Fibroblast of villous mesenchyme (primary cell): ENCODE measurements around the gene KCNJ5. TPM values are rescaled to one million over a fixed set of nuclear protein-coding genes. Genes with fewer than 3 reads are reported as not detected.

ENCODE experiments used
- DNase-seq: peaks from one replicate; pipeline ENCODE4 v3.0.0-alpha.2; 2010; ENCODE audit warnings: low read depth
- H3K4me3 ChIP-seq: 2 replicates; pipeline ENCODE4 v1.5.1; 2011; ENCODE audit warnings: low read depth, mild to moderate bottlenecking, low read length
- total RNA-seq: library from RNA; depleted of rRNA; stranded (reverse); fragments of >200 nt; gene quantifications from 2 replicates; pipeline ENCODE4 v1.2.3, GENCODE V29; 2012
- TF ChIP-seq, protein P1 (sequence below): IDR thresholded peaks from 2 replicates; pipeline ENCODE4 v1.5.1; 2012; ENCODE audit warnings: low read depth, mild to moderate bottlenecking, low read length; ENCODE audit not compliant: insufficient read depth

Gene KCNJ5
- total RNA-seq, 1 donor: under 0.01 TPM

DNA sequence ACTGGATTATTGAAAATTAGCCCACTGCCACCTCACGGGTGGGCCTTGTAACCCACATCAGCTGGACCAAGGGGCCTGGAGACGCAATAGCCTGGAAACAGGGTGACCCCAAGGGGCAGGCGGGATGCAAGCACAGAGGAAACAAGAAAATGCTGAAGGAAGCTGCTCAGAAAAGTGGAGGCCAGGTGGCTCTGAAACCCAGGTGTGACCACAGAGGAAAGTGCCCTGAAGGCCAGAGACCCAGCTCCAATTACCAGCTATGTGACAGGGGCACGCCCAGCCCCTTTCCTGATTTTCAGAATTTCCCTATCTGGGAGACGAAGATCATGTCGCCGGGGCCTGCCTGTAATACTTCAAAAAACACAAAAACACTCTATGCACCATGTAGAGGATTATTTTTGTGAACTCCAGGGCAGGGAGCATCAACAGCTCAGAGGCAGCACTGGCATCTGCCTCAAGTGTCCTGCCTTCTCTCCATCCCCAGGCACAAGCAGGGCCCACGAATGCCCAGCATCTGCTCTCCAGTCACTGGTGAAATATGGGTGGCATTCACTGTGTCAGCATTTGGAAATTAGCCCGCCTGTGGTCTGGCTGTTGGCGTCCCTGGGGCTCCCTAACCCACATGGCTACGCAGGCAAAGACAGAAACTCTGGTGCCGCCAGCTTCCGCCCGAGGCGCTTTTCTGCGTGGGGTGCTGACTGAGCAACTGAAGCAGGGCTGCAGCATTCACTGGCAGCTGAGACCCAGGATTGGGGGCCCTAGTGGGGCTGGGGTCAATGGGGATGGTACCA lies 30.4 kb upstream of the KCNJ5 start:
- TF ChIP-seq, protein P1, sequence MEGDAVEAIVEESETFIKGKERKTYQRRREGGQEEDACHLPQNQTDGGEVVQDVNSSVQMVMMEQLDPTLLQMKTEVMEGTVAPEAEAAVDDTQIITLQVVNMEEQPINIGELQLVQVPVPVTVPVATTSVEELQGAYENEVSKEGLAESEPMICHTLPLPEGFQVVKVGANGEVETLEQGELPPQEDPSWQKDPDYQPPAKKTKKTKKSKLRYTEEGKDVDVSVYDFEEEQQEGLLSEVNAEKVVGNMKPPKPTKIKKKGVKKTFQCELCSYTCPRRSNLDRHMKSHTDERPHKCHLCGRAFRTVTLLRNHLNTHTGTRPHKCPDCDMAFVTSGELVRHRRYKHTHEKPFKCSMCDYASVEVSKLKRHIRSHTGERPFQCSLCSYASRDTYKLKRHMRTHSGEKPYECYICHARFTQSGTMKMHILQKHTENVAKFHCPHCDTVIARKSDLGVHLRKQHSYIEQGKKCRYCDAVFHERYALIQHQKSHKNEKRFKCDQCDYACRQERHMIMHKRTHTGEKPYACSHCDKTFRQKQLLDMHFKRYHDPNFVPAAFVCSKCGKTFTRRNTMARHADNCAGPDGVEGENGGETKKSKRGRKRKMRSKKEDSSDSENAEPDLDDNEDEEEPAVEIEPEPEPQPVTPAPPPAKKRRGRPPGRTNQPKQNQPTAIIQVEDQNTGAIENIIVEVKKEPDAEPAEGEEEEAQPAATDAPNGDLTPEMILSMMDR: no peak
- no peak overlapping the region for H3K4me3 ChIP-seq
- DNase-seq: no peak

DNA sequence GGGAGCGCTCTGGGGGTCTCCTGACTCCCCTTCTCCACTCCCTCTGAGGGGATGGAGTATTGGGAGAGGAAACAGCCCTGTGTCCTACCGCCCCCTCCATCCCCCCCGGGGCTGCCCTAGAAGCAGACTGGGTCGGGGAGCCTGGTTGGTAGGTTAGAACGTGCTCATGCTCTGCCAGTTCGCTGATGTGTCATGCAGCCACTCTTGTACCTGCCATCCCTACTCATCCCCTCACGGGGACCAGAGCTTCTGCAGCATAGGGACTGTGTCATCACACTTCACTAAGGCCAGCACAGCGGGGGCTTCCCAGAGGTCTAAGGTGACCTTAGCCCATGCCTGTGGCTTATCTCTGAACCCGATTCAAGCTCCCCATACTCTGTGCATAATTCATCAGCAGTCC lies 28.8 kb upstream of the KCNJ5 start:
- no peak for DNase-seq
- TF ChIP-seq, protein P1: no peak
- no peak overlapping the region for H3K4me3 ChIP-seq

DNA sequence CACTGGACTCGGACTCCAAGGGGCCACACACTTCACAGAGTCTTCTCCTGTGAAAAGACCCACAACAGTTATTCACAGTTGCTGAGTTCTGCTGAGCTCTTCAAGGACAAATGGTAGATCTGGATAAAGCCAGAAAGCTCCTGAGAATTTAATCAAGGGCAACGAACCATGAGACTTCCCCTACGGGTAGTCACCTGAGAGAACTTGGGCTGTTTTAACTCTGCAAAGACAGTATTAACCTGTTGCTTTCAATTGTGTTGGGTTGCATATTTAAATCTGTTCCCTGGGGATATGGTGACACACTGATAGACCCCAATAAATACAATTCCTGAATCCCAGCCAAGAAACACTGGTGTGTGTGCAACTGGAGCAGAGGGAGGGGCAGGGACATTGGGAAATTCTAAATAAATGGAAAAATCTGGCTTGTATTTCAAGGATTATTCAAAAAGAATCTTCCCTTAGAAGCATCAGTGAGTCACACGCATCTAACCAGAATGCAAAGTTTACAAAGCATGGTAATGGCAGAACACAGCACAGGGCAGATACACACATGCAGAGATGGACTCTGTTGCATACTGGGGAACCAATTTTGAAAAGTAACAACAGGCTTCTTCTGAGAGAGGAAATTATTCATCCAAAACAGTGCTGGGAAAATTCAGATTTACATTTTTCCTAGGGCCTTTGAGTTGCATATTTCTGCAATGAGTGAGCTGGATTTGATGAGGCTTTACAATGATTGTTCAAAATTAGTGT lies 28.1 kb upstream of the KCNJ5 start:
- TF ChIP-seq, protein P1: no peak
- DNase-seq: peak; percentile 38
- H3K4me3 ChIP-seq: no peak overlapping the region

DNA sequence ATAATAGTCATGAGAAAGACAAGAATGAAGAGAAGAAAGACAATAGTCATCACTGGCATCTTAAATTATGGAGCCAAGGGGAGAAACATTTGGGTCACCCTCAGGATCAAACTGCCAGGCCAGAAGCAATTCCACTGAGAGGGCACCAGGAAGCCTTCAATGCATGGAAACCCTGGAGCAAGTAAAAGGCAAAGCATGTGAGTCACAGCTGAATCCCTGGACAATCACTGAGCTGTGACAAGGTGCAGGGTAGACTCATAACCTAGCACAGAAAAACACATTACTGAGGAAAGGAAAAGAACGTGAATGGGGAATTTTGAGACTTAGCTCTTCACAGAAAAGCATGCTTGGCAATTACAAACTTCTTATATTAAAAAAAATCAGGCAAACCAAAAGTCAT lies 25.7 kb upstream of the KCNJ5 start:
- H3K4me3 ChIP-seq: no peak overlapping the region
- TF ChIP-seq, protein P1: no peak
- DNase-seq: no peak

DNA sequence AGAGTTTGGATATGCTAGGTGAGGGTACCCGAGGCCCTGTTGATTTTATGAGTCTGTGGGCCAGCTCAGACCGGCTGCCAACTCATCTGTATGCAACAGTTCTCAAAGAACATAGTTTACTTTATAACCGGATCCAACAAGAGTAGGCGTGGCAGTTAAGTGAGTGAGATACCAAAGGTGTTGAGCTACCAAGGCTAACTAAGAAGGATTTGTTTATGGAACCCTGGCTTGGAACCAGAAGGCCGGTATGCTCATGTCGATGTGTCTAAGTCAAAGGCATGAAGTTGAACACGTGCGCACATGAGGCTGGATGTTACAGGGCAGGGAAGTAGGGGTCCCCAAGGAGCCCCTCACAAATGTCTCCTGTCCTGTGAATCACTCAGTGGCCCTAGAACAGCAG lies 23.9 kb upstream of the KCNJ5 start, which contains the start of gene KCNJ1:
KCNJ1 (minus strand) TSS at position 20 of the 400 bp plus-strand sequence. CDS start 27,053 bp downstream, outside the sequence.
- no peak within 1 kb of the TSS for H3K4me3 ChIP-seq
- TF ChIP-seq, protein P1: no peak
- DNase-seq: no peak

DNA sequence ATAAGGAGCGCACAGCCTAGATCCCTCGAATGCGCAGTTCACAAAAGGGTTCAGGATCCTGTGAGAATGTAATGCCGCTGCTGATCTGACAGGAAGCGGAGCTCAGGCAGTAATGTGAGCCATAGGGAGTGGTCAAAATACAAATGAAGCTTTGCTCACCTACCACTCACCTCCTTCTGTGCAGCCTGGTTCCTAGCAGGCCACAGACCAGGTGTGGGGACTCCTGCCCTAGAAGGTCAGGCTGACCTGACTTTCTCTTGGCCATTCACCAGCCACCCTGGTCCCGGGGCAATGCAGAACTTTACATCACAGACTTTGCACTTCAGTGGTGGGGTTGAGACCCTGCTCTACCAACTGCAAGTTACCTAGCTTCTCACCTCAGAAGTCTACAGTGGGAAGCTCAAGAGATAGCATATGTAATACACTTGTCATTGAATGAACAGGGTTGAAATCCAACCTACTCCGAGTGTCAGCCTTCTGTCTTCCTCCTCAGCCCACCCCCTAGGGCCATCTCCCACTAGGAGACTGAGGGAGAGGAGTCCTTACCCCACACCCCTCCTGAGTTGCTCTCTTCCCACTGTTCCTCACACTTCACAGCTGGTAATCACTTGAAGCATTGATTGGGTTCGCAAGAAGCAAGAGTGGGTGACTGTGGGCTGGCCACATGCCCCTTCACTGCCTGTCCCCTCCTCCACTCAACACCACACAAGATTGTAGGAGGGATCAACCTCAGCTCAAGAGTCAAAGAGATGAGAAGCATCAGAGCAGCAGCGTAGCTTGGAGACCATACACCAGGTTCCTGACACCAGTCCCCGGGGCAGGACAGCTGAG lies 22.1 kb upstream of the KCNJ5 start:
- DNase-seq: no peak
- H3K4me3 ChIP-seq: no peak overlapping the region
- TF ChIP-seq, protein P1: no peak
